Amygdala (tissue), 56 donors: ENCODE measurements around the gene ANO10.
A peak's percentile ranks its signal among the peaks of the same experiment; 100 is the strongest.
"Not testable (repeated sequence)": the region's sequence is repeated elsewhere in the genome, so short reads cannot be mapped to it uniquely, and the experiment has no call there.

Experiments used
- DNase-seq, 56 donors: peaks; one replicate each; lab custom pipeline; 2025; lab: John Stamatoyannopoulos, UW

The ANO10 gene

DNA sequence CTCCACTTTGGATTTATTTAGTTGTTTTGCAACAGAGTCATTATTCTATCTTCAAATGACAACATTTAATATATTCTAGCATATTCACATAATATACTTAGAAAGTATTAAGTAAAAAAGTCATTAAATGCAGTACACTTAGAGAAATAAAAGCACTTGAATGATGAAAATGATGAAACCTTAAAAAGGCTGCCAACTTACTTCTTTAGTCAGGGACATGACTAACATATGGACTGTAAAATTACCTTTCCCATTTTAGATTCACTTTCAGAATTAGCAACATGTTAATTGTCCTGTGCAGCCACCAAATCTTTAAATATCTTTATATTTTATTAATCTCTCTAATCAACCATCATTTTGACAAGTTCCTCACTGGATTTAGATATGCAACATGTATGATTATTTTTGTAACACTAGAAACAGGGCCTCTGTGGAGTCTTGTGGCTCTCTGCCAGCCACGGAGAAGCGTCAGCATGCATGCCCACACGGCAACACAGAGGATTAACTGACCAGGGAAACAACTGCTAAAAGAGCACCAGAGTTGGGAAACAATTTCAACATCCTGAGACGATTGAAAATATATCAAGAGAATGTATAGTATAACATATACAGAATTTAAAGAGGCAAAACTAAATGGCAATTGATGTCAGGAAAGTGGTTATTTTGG is 95.7 kb downstream of the ANO10 start:
- DNase-seq, result no peak

- no peak for DNase-seq
Measured at GRCh38 chr3:43525386-43525785, 96.4 kb downstream of the ANO10 start.

- no peak for DNase-seq
Measured at GRCh38 chr3:43523454-43524053, 98.3 kb downstream of the ANO10 start.

- no peak for DNase-seq
Measured at GRCh38 chr3:43522727-43523362, 99.0 kb downstream of the ANO10 start.

DNA sequence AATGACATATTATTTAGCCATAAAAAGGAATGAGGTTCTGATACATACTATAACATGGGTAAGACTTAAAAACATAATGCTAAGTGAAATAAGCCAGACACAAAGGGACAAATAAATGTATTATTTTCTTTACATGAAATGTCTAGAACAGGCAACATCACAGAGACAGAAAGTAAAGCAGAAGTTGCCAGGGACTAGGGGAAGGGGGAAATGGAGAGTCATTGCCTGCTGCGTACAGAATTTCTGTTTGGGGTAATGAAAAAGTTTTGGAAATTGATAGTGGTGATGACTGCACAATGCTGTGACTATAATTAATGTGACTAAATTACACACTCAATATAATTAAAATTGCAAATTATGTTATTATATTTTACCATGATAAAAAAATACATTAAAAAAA is 99.9 kb downstream of the ANO10 start:
- no peak for DNase-seq

DNA sequence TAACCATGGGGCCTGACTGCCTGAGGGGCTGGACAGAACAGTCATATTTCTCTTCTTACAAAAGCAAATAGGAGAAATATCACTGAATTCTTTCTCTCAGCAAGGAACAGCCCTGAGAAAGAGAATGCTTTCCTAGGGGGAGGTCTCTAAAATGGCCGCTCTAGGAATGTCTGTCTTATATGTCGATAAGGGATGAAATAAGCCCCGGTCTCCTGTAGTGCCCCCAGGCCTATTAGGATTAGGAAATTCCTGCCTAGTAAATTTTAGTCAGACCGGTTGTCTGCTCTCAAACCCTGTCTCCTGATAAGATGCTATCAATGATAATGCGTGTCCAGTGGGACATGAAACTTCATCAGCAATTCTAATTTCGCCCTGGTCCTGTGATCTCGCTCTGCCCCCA is 103.3 kb downstream of the ANO10 start:
- DNase-seq, result not testable (repeated sequence)

DNA sequence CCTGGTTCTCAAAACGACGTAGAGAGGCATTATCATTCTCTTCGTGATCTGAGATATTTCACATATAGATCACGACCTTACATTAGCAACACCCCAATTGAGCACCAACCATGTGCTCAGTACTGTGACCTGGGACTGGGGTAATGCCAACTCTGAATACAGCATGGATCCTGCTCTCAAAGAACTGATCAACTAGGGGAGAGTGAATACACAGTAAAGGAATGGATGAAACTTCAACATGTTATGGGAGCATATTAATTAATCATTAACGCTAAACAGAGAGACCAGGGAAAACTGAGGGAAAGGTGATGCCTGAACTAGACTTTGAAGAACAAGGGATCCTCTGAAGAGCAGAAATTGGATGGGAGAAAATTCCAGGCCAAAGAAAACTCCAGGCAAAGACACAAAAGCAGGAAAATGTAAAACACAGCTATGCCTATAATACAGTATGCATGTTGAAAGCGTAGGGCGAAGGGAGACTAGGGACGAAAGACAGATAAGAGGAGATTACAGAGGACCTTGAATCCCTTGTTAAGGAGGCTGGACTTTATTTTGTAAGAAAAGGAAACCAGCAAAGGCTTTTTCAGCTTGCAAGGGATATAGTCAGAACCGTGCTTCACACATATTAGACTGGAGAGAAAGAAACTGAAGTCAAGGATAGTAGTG is 105.7 kb downstream of the ANO10 start:
- DNase-seq, result no peak

GRCh38 chr3:43515208-43515917 is 106.4 kb downstream of the ANO10 start:
- DNase-seq, result no peak

- no peak for DNase-seq
Measured at GRCh38 chr3:43512754-43513404, 108.9 kb downstream of the ANO10 start.

DNA sequence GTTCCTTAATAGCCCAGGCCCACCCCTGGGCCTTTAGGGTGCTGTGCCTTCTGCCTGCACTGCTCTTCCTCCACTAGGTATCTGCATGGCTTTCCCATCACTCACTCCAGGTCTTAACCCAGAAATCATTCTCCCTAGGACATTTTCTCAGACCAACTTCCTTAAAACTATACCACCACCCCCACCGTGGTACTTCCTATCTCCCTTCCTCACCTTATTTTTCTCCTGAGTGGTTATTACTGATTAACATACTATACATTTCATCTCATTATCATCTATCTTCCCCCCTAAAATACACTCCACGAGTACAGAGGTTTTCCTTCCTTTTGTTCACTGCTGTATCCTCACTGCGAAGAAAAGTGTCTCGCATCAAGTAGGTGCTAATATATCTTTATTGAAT is 115.2 kb downstream of the ANO10 start:
- no peak for DNase-seq

DNA sequence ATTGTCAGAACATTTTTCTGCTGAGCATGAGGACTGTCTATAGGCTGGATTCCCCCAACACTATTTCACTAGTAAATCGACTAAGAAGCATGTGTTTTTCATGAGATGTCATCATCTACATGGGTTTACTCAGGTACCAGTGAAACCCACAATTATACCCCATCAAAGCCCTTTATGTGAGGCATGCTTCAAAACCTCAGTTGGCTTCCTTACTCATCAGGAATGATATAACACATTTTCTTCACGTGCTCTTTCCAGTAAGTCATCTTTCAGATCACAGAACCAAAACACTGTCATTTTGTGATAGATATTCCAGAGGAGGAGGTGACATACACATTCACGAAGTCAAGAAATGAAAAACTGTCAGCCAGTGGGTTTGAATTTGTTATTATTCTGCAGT is 116.5 kb downstream of the ANO10 start:
- no peak for DNase-seq

GRCh38 chr3:43503067-43503728 is 118.6 kb downstream of the ANO10 start:
- DNase-seq, result no peak

GRCh38 chr3:43499256-43499655 is 122.6 kb downstream of the ANO10 start:
- DNase-seq, result peak in 4 of 56 donors; percentile 5 to 21 (median 13)

GRCh38 chr3:43497905-43498365 is 123.9 kb downstream of the ANO10 start:
- DNase-seq, result no peak

DNA sequence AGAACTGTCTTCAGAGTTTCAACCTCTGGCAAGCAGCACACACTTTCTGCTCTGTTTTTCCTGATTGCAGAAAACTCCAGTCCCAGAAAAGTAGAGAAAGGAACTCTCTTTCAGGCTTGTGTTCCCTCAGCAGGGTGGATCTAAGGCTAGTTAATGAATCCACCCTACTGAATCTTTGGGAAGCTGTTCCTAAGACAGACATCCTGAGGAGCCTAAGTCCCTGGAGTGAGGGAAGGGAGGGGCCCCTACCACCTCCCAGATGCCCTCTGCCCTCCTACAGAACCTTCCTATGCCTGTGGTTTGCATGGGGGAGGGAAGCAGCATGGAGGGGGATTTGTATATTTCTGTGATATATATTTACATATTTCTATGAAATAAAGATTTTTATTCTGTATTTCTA is 124.4 kb downstream of the ANO10 start:
- DNase-seq, result no peak

DNA sequence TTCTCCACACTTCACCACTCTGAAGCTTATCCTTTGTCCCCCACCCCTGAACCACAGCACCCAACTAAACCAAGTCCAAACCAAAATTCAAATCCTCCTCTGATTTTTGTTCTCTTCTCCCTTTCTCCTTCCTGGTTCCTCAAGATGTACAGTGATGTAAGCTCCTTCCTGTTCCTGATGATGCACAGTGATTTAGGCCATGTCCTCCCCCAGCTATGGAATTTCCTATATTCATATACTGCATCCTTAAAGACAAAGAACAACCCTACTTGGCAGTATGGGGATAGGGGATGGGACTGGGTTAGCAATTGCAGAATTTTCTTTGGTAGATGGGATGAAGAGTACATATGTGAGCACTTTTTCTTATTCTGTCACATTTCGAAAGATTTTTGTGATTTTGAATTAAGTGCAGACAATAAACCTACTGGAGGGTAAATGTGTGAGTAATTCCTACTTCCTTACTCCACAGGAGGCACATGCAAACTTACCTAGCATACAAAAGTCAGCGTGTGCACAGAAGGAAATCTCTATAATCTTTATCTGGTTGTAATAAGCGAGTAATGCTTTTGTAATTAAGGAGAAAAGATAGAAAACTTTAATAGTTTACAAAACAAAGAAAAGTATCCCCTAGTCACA is 125.0 kb downstream of the ANO10 start:
- no peak for DNase-seq

DNA sequence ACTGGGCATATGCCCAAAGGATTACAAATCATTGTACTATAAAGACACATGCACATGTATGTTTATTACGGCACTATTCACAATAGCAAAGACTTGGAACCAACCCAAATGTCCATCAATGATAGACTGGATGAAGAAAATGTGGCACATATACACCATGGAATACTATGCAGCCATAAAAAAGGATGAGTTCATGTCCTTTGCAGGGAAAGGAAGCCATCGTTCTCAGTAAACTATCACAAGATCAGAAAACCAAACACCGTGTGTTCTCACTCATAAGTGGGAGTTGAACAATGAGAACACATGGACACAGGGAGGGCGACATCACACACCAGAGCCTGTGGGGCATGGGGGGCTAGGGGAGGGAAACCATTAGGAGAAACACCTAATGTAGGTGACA is 128.9 kb downstream of the ANO10 start:
- not testable (repeated sequence) for DNase-seq

DNA sequence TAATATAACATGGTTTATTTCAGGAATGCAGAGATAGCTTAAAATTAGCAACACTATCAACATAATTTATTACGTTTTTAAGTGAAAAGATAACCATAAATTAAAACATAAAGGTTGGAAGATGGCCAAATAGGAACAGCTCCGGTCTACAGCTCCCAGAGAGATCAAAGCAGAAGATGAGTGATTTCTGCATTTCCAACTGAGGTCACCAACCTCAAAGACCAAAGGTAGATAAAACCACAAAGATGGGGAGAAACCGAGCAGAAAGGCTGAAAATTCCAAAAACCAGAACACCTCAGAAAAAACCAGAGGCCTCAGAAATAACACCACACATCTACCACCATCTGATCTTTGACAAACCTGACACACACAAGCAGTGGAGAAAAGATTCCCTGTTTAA is 130.0 kb downstream of the ANO10 start:
- not testable (repeated sequence) for DNase-seq

DNA sequence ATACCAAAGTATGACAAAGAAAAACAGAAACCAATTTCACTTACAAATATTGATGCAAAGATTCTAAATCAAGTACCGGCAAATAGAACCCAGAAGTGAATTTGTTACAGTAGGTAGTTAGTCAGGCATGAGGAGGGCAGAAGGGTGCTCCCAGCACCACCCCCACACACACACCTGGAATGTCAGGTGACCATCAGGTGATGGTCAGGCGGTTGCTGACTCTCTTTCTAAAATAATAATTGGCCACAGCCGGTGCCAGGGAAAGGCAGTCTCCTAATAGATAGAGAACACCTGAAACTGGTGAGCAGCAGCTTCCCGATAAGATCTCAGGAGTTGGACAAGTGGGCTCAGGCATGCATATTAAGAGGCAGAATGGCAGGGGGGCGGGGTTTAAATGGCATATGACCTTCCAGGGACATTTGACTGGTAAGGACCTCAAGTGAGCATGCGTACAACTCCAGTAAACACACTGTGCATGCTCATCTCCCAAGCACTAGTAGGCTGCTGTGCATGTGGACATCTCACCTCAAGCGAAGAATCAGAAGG is 131.1 kb downstream of the ANO10 start:
- no peak for DNase-seq
